DMS153 (cell line): ENCODE measurements around the gene LY9.

ENCODE experiments used
- DNase-seq: peaks from one replicate; lab custom pipeline; 2025; lab: John Stamatoyannopoulos, UW

LY9 gene

GRCh38 chr1:160801836-160802580, 6.0 kb downstream of the LY9 start:
- no peak for DNase-seq

- DNase-seq, result no peak
These were observed 10.2 kb downstream of the LY9 start for GRCh38 chr1:160806109-160806665.

DNA sequence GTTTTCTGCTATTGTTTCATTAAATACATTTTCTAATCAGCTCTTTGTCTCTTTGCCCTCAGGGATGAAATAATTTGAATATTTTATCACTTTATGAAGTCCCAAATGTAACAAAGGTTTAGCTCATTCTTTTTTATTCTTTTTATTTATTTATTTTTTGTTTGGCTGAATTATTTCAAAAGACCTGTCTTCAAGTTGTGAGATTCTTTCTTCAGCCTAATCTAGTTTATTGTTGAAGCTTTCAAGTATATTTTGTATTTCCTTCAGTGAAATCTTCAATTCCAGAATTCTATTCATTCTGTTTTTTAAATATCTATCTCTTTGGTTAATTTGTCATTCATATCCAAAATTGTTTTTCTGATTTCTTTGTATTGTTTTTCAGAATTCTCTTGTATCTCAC, 10.8 kb downstream of the LY9 start:
- no peak for DNase-seq

- no peak for DNase-seq
These were observed 11.3 kb downstream of the LY9 start for GRCh38 chr1:160807247-160807646.

- no peak for DNase-seq
These were observed 11.8 kb downstream of the LY9 start for GRCh38 chr1:160807738-160808137.

- DNase-seq, result no peak
These were observed 12.3 kb downstream of the LY9 start for GRCh38 chr1:160808289-160808688.

GRCh38 chr1:160810486-160810885, 14.5 kb downstream of the LY9 start:
- DNase-seq, result no peak

DNA sequence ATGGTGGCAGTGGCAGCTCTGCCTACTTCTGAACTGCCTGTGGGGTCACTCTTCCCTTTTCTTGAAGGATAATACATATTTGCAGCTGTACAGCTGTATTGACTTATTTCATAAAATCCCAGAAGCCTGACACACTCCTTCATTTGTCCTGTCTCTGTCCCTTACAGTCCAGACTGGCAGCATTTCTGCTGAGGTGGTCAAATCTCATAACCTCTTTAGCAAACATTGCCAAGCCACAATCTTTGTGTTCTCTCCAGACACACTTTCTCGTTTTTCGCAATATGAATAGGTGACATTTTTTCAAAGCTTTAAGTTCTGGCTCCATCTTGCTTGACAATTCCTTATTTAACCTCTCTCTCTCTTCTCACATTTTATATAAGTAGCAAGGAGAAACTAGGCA, 15.2 kb downstream of the LY9 start:
- DNase-seq, result no peak

GRCh38 chr1:160813215-160813614, 17.2 kb downstream of the LY9 start:
- DNase-seq, result no peak

DNA sequence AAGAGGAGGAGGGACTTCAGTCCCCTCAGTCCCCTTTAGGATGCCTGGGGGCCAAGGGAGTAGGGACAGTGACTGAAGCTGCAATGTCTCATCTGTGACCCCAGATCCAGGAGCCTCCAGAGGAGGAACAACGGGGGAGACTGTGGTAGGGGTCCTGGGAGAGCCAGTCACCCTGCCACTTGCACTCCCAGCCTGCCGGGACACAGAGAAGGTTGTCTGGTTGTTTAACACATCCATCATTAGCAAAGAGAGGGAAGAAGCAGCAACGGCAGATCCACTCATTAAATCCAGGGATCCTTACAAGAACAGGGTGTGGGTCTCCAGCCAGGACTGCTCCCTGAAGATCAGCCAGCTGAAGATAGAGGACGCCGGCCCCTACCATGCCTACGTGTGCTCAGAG, 18.3 kb downstream of the LY9 start:
- no peak for DNase-seq

- no peak for DNase-seq
These were observed 18.9 kb downstream of the LY9 start for GRCh38 chr1:160814856-160815255.

GRCh38 chr1:160818207-160818937, 22.4 kb downstream of the LY9 start:
- DNase-seq, result no peak

- no peak for DNase-seq
These were observed 23.2 kb downstream of the LY9 start for GRCh38 chr1:160819186-160819585.

DNA sequence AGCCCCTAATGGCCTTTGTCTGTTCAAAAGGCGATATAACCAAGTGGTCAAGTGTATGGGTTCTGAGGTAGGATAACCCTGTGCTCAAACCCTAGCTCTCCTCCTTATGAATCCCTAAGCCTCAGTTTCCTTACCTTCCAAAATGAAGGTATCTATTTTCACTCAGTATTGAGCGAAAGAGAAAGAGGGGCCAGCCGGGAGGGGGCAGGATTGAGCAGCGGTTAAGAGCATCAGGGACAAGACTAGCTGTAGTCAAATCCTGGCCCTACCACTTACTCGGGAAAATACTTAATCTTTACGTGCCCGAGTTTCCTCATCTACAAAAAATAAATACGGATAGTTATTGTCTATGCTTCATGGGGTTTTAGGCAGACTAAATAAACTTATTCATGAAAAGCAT, 25.7 kb downstream of the LY9 start:
- no peak for DNase-seq

- no peak for DNase-seq
These were observed 27.3 kb downstream of the LY9 start for GRCh38 chr1:160823296-160823695.

DNA sequence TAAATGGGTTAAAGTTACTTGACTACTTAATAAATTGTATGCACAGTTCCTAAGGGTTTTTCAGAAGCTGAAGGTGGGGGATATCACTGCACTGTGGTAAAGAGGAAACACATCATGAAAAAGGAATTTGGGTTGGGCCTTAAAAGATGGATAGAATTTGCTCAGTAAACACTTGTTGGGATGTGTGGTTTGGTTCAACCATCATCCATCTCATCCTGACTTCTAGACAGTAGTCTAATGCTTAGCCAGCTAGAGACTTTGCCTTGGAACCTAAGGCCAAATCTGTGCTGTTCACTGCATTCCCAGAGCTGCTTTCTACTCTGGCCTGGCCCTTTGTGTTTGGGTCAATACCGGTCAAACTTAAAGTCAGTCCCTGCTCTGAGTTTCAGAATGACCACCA, 30.6 kb downstream of the LY9 start:
- DNase-seq, result no peak

- no peak for DNase-seq
These were observed 31.4 kb downstream of the LY9 start for GRCh38 chr1:160827418-160827817.

- DNase-seq, result peak; percentile 61
These were observed 33.8 kb downstream of the LY9 start for GRCh38 chr1:160829766-160830165.

- peak; percentile 44 for DNase-seq
These were observed 34.6 kb downstream of the LY9 start for GRCh38 chr1:160830321-160831153.

DNA sequence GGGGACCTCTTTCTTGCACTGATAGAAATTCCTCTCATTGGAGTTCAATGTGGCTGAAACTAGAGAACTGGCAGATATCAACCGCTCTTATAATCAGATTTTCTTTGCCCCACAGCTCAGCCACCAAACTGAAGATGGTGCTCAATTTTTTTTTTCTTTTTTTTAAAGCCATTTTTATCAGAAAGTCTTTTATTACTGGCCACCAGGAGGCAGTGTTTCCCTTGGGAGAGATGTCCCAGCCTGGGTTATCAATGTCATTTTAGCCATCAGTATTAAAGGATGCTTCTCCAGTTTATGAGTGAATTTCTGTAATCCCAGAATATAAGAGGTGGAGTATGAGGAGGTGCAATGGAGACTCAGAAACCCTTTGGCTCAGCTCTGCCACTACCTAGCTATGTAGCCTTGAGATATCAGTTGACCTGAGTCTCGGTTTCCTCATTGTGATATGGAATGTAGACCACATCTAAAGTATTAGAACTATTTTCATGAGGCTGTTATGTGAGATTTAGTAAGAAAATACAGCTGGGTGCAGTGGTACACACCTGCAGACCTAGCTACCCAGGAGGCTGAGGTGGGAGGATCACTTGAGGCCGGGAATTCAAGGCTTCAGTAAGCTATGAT, 39.1 kb downstream of the LY9 start:
- peak; percentile 17 for DNase-seq

DNA sequence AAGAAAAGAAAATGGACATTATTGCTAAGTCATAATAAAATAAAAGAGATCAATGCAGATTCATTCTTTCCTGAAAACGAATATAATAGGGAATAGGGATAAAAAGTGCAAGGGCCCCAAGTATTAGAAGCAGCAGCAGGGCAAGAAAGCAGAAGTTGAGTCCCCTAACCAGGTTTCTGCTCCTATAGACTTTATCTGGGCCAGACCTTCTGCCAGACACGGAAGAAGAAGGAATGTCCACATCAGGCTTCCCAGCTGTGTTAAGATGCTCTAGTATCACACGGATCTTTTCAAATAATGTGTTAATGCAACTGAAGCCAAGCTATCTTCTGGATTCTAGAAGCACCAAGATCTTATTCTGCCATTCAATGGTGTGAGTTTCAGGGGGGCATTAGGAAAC, 39.8 kb downstream of the LY9 start:
- DNase-seq, result no peak

DNA sequence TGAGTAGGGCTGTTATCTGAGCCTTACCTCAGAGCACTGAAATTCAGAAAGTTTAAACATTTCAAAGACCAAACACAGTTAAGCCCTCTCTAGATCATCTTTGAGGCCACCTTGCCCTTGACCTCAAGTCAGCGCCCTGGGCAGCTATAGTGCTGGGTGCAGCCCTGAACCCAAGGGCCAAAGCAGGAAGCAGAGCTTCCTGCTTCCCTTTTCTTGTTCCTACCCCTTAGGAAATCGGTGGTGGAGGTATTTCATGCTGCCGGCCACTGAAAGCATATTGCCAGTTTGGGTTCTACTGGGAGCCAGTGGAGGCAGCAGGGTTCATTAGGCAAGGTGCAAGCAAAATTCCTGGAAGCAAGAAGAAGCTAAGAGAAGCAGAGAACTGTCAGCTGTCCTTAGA, 40.6 kb downstream of the LY9 start:
- DNase-seq, result no peak
